ENCODE measurements around the gene ST8SIA4. TPM values are rescaled to one million over a fixed set of nuclear protein-coding genes. Genes with fewer than 3 reads are reported as not detected.

The ST8SIA4 gene
- total RNA-seq, 1 donor from 2014 or later: 0.59 TPM

GRCh38 chr5:100768221-100768620 lies 134.9 kb downstream of the ST8SIA4 start:
- Mint-ChIP-seq H3K9me3 (ENCODE audit: unreplicated experiment) (no peaks in the 10 kb centered on the region), H3K27ac (ENCODE audit: unreplicated experiment) (no peak overlapping the region), H3K36me3 (ENCODE audit: low read depth, unreplicated experiment) (no peaks in the 10 kb centered on the region), H3K4me1 (ENCODE audit: low read depth, unreplicated experiment) (no peaks in the 10 kb centered on the region), H3K27me3 (ENCODE audit: low read depth, unreplicated experiment) (no peaks in the 10 kb centered on the region), H3K4me3 (ENCODE audit: unreplicated experiment) (no peak overlapping the region)
- DNase-seq (ENCODE audit: low read depth) (no peak), FAIRE-seq (no peak)
- H3K4me1 ChIP-seq (ENCODE audit: insufficient read depth, low read length): no peaks in the 10 kb centered on the region
- H3K4me3 ChIP-seq (ENCODE audit: insufficient read depth, low read depth, low read length): no peak overlapping the region
- H2AFZ ChIP-seq (ENCODE audit: low read depth, low read length): no peak overlapping the region
- H3K9me3 ChIP-seq (ENCODE audit: insufficient read depth, low read depth, low read length): no peaks in the 10 kb centered on the region
- no peak for TF ChIP-seq EZH2 (IDR thresholded peaks at IDR 0.05; ENCODE audit: insufficient read depth, low read length)
- TF ChIP-seq, protein P1, sequence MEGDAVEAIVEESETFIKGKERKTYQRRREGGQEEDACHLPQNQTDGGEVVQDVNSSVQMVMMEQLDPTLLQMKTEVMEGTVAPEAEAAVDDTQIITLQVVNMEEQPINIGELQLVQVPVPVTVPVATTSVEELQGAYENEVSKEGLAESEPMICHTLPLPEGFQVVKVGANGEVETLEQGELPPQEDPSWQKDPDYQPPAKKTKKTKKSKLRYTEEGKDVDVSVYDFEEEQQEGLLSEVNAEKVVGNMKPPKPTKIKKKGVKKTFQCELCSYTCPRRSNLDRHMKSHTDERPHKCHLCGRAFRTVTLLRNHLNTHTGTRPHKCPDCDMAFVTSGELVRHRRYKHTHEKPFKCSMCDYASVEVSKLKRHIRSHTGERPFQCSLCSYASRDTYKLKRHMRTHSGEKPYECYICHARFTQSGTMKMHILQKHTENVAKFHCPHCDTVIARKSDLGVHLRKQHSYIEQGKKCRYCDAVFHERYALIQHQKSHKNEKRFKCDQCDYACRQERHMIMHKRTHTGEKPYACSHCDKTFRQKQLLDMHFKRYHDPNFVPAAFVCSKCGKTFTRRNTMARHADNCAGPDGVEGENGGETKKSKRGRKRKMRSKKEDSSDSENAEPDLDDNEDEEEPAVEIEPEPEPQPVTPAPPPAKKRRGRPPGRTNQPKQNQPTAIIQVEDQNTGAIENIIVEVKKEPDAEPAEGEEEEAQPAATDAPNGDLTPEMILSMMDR (IDR thresholded peaks at IDR 0.05; ENCODE audit: insufficient read depth, low read depth, low read length): no peak
- no peak overlapping the region for H3K9ac ChIP-seq (ENCODE audit: low read length)
- no peak overlapping the region for H3K27ac ChIP-seq (ENCODE audit: low read depth, low read length)
- H3K27me3 ChIP-seq (ENCODE audit: insufficient read depth, low read length): no peaks in the 10 kb centered on the region
- no peak overlapping the region for H3K4me2 ChIP-seq (ENCODE audit: low read length)
- no peaks in the 10 kb centered on the region for H3K79me2 ChIP-seq (ENCODE audit: insufficient read depth, low read length)
- no peaks in the 10 kb centered on the region for H4K20me1 ChIP-seq (ENCODE audit: insufficient read depth, low read length)
- H3K36me3 ChIP-seq (ENCODE audit: insufficient read depth, low read length): no peaks in the 10 kb centered on the region

DNA sequence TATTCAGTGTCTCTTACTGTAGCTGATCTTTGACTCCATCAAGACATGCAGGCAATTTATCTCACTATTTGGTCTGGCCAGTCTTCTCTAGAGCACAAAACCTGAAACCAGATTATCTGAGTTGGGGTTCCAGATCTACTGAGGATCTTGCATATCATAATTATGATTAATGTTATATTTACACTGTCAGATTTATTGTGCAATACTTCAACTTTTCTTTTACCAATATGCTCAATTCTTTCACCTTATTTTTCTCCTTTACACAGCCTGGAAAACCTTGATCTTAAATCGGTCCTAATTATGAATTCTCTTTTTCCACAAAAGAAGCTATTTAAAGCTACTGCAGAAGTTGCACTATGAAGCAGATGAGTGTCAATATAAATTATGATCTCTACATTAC lies 140.1 kb downstream of the ST8SIA4 start:
- Histone ChIP-seq H3K4me3 (ENCODE audit: insufficient read depth, low read depth, low read length) (no peak overlapping the region), H3K4me2 (ENCODE audit: low read length) (no peak overlapping the region), H3K36me3 (ENCODE audit: insufficient read depth, low read length) (no peaks in the 10 kb centered on the region), H3K27ac (ENCODE audit: low read depth, low read length) (no peak overlapping the region), H4K20me1 (ENCODE audit: insufficient read depth, low read length) (no peaks in the 10 kb centered on the region), H3K9me3 (ENCODE audit: insufficient read depth, low read depth, low read length) (no peaks in the 10 kb centered on the region), H3K4me1 (ENCODE audit: insufficient read depth, low read length) (peaks cover 5% of the 10 kb centered on the region), H3K79me2 (ENCODE audit: insufficient read depth, low read length) (no peaks in the 10 kb centered on the region), H3K27me3 (ENCODE audit: insufficient read depth, low read length) (no peaks in the 10 kb centered on the region), H3K9ac (ENCODE audit: low read length) (no peak overlapping the region), H2AFZ (ENCODE audit: low read depth, low read length) (no peak overlapping the region)
- Mint-ChIP-seq H3K9me3 (ENCODE audit: unreplicated experiment) (no peaks in the 10 kb centered on the region), H3K4me3 (ENCODE audit: unreplicated experiment) (no peak overlapping the region), H3K27ac (ENCODE audit: unreplicated experiment) (no peak overlapping the region), H3K36me3 (ENCODE audit: low read depth, unreplicated experiment) (no peaks in the 10 kb centered on the region), H3K27me3 (ENCODE audit: low read depth, unreplicated experiment) (no peaks in the 10 kb centered on the region), H3K4me1 (ENCODE audit: low read depth, unreplicated experiment) (peaks cover 3% of the 10 kb centered on the region)
- TF ChIP-seq, protein P1 (IDR thresholded peaks at IDR 0.05; ENCODE audit: insufficient read depth, low read depth, low read length): no peak
- TF ChIP-seq EZH2 (IDR thresholded peaks at IDR 0.05; ENCODE audit: insufficient read depth, low read length): no peak
- no peak for DNase-seq (ENCODE audit: low read depth)
- no peak for FAIRE-seq

DNA sequence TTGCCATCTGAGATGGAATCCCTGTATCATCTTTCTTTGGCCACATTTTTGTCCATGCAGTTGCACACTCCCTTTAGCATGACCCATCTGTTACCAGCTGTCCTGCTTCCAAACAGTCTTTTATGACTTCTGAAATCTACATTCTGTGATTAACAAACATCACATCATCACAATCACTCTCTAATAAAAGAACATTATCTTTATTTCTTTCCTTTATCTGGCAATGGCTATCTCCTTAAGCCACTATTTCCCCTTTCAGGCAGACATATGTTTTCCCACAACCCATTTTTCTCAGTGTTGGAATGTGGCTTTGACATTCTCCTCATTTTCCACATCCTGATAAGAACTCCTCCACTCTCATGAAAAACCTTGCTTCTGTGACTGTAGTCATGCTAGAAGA lies 141.0 kb downstream of the ST8SIA4 start:
- peak overlapping the region; percentile 18 for H3K4me2 ChIP-seq (ENCODE audit: low read length)
- H3K27me3 Mint-ChIP-seq (ENCODE audit: low read depth, unreplicated experiment): no peaks in the 10 kb centered on the region
- H3K9me3 ChIP-seq (ENCODE audit: insufficient read depth, low read depth, low read length): no peaks in the 10 kb centered on the region
- peaks cover 5% of the 10 kb centered on the region for H3K4me1 ChIP-seq (ENCODE audit: insufficient read depth, low read length)
- peak; percentile 86 for DNase-seq (ENCODE audit: low read depth)
- no peak for FAIRE-seq
- no peak for TF ChIP-seq EZH2 (IDR thresholded peaks at IDR 0.05; ENCODE audit: insufficient read depth, low read length)
- TF ChIP-seq, protein P1 (IDR thresholded peaks at IDR 0.05; ENCODE audit: insufficient read depth, low read depth, low read length): no peak
- H3K9ac ChIP-seq (ENCODE audit: low read length): no peak overlapping the region
- H2AFZ ChIP-seq (ENCODE audit: low read depth, low read length): no peak overlapping the region
- H3K27ac Mint-ChIP-seq (ENCODE audit: unreplicated experiment): no peak overlapping the region
- no peaks in the 10 kb centered on the region for H3K79me2 ChIP-seq (ENCODE audit: insufficient read depth, low read length)
- no peaks in the 10 kb centered on the region for H3K9me3 Mint-ChIP-seq (ENCODE audit: unreplicated experiment)
- H3K4me3 ChIP-seq (ENCODE audit: insufficient read depth, low read depth, low read length): no peak overlapping the region
- H3K4me1 Mint-ChIP-seq (ENCODE audit: low read depth, unreplicated experiment): peaks cover 3% of the 10 kb centered on the region
- no peak overlapping the region for H3K4me3 Mint-ChIP-seq (ENCODE audit: unreplicated experiment)
- no peaks in the 10 kb centered on the region for H3K36me3 Mint-ChIP-seq (ENCODE audit: low read depth, unreplicated experiment)
- H4K20me1 ChIP-seq (ENCODE audit: insufficient read depth, low read length): no peaks in the 10 kb centered on the region
- peak overlapping the region; percentile 47 for H3K27ac ChIP-seq (ENCODE audit: low read depth, low read length)
- H3K27me3 ChIP-seq (ENCODE audit: insufficient read depth, low read length): no peaks in the 10 kb centered on the region
- H3K36me3 ChIP-seq (ENCODE audit: insufficient read depth, low read length): no peaks in the 10 kb centered on the region
